Posterior vena cava (tissue), 2 donors: ENCODE data around the gene ARHGAP44. TPM values are rescaled to one million over a fixed set of nuclear protein-coding genes. Genes with fewer than 3 reads are reported as not detected.

Source experiments
- DNase-seq: peaks from one replicate; pipeline ENCODE4 v3.0.0-alpha.2; 2020; ENCODE audit warnings: low spot score
- intact Hi-C, 2 donors: fragments of 100-400 bp; cut with DNase I; formaldehyde crosslinking; loops; one replicate each; pipeline versions ENCODE4 v1.14.1 to v1.14.2; 2022 to 2023
- microRNA-seq, 2 donors: library from miRNA; unstranded; fragments of <30 nt; microRNA quantifications; one replicate each; pipeline ENCODE4 v1.2.0, GENCODE V29; 2020 to 2021; ENCODE audit warnings: borderline microRNAs expressed in 2 of 2
- total RNA-seq, 2 donors: library from RNA; stranded (reverse); fragmentation: NEBNext Ultra II Directional; extraction: Animal tissue kit (Norgen Biotek cat#: 25700); gene quantifications; one replicate each; pipeline ENCODE4 v1.2.1, GENCODE V29; 2021
- donor health status: DM: yes; HTN: yes; CAD: no.
- donor health status: DM: yes; HTN: yes; CAD: no.

The ARHGAP44 gene
- total RNA-seq, 2 donors from 2014 or later = 4.2 to 6.0 TPM

DNA sequence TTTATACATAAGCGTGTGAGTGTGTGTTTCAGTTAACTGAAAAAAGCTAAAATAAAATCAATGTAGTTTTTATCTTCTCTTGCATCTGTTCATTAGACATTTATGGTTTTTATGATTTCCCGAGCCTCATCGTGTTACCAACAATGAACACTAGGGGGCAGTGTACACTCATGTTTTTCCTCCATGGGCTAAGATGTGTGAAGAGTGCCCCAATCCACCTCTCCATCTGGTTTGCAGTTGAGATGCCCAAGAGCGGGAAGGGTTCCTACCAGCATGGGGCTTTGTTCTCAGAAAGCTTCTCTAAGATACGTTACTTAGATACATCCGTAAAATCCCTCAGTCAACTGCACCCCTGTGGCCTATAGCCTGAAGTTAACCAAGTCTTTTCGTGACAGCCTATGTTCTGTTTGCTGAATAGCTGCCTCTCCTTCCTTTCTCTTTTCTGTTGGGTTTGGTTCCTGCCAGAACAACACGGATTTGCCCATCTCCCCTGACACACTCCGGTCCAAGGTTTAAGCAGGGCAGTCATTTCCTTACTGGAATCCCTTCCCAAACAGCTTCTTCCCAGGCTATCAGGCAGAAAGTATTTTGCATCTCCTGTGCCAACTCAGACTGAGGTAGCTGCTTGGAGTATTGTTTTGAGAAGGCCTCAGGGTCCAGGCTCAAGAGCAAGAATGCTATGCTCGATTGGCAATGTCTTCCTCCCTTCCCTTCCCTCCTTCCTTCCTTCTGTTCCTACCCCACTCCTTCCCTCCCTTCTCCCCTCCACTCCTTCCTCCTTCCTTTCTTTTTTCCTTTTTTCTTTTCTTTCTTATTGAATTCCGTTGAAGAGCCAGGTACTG, 241.4 kb downstream of the ARHGAP44 start:
- intact Hi-C loops = no loop called here
- no peak for DNase-seq

DNA sequence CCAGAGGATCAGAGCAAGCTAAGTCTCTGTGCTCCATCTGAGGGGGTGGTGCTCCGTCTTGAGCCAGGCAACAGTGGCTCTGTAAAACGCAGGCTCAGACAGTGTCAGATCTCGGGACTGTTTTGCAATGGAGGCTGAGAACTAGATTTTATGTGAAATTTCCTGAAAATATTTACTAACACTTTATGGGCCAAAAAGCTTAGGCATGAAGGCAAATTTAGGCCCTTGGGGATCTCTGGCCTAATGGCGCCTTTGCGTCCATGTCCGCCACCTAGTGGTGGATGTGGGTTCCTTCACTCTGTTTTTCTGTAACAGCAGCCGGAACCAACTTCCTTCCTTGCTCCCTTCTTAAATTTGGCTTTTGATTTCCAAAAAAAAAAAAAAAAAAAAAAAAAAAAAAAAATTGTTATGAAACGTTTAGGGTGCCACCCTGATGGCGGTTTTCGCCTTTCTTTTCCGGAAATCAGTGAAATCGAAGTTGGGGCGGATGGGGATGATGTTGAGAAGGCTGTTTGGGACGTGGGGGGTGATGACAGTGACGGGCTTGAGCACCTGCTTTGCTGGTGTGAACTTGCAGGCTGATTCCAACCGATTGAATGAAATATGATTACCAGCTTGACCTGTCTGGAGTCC, 242.5 kb downstream of the ARHGAP44 start:
- intact Hi-C loops = no loop called here
- no peak for DNase-seq

DNA sequence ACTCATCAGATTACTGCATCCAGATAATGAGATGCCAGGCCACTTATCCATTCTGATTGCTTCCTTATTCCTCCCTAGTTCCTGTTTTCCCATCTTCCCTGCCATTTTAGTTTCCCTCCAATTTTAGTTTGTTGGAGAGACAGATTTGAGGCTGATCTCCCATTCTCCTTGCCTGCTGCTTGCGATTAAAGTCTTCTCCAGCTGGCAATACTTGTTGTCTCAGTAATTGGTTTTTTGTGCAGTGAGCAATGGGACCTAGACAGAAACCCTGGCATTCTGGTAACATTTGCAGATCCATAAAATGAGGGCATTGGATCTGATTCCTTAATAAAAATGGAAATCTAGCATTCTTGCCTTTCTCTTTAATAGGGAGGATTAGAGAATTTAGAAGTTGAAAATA, 246.1 kb downstream of the ARHGAP44 start:
- no peak for DNase-seq
- intact Hi-C loops = no loop called here

DNA sequence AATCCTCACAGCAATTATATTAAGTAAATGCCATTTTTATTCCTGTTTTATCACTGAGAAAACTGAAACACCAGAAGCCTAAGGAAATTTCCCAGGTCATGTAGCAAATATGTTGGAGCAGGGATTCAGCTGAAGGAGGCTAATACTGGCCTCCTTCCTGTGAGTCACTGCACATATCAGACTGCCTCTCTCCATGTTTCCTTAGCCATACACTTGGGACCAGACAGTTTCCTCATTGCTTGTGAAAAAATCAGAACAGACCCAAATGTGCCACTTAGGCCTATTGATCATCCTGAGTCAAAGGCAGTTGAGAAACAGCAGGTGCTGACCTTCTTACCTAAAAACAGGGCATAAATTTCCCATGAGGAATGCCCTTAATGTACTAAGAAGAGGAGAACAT, 247.5 kb downstream of the ARHGAP44 start:
- DNase-seq = no peak
- intact Hi-C loops = no loop called here

DNA sequence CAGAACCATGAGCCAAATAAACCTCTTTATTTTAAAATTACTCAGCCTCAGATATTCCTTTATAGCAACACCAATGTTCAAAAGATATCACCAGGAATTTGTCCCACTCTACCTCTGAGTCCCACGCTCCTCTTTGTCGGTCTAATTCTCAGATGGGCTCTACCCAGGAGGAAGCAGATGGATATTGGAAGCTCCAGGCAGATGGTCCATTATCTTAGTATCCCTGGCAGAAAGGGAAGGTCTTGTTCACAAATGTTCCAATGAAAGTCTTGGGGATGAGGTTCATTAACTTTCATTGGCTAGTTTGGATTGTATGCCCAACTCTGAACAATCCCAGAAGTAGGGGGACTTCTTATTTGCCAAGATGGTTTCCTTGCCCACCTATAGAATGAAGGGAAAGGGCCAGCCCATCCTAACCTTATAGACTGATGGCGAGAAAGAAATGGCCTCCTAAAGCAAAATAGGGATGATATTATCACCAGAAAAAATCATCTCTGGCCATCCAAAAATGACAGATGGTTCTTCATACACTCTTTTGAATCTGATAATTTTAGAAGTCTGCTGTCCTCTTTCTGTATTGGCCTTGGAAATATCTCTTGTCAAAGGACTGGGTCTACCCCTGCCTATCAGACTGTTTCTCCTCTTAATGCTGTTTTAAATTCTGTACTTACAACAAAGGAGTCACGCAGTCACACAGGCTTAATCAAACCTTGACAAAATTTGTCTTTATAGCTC, 249.8 kb downstream of the ARHGAP44 start:
- intact Hi-C loops = no loop called here
- no peak for DNase-seq

Small RNAs within 50 kb of the gene (microRNA-seq; reads per million reads assigned to microRNA genes)
- 0 reads per million in 2 donors for gene MIR1269B

Other genes starting within 250 kb of the ARHGAP44 start
- 100 to 1,000 TPM in 1 of 2 donors, 10 to 100 TPM in 1; 91.8 to 197 TPM for gene MYOCD, start 123.6 kb upstream of the ARHGAP44 start, total RNA-seq
- gene ELAC2, start 228.5 kb downstream of the ARHGAP44 start, total RNA-seq = 10 to 100 TPM; 39.8 to 44.1 TPM